Pulmonary artery endothelial cell (primary cell): Measurements from ENCODE around the gene MAP3K2. TPM values are rescaled to one million over a fixed set of nuclear protein-coding genes. Genes with fewer than 3 reads are reported as not detected.

ENCODE experiments used
- DNase-seq: peaks from one replicate; pipeline ENCODE4 v3.0.0-alpha.2; 2011; ENCODE audit warnings: low read depth, low spot score
- total RNA-seq: library from RNA; depleted of rRNA; stranded (reverse); fragments of >200 nt; gene quantifications from 2 replicates; pipeline ENCODE4 v1.2.3, GENCODE V29; 2014

Gene MAP3K2
- total RNA-seq, 1 donor from 2014 or later, result 16.9 TPM

- peak; percentile 27 for DNase-seq
Measured at GRCh38 chr2:127293748-127294562, 93.8 kb downstream of the MAP3K2 start, which contains the start of gene ERCC3. TSS of gene ERCC3 (minus strand) at chr2:127294144. CDS start at chr2:127294081, 63 bp downstream.

GRCh38 chr2:127293386-127293747 lies 94.4 kb downstream of the MAP3K2 start:
- no peak for DNase-seq

- DNase-seq, result no peak
Measured at GRCh38 chr2:127288274-127288673, 99.5 kb downstream of the MAP3K2 start.

- DNase-seq, result no peak
Measured at GRCh38 chr2:127283275-127283674, 104.5 kb downstream of the MAP3K2 start.

GRCh38 chr2:127280693-127281092 lies 107.1 kb downstream of the MAP3K2 start:
- DNase-seq, result no peak

- DNase-seq, result no peak
Measured at GRCh38 chr2:127279781-127280180, 108.0 kb downstream of the MAP3K2 start.

- DNase-seq, result no peak
Measured at GRCh38 chr2:127278959-127279358, 108.8 kb downstream of the MAP3K2 start.

- DNase-seq, result no peak
Measured at GRCh38 chr2:127277028-127277427, 110.7 kb downstream of the MAP3K2 start.

DNA sequence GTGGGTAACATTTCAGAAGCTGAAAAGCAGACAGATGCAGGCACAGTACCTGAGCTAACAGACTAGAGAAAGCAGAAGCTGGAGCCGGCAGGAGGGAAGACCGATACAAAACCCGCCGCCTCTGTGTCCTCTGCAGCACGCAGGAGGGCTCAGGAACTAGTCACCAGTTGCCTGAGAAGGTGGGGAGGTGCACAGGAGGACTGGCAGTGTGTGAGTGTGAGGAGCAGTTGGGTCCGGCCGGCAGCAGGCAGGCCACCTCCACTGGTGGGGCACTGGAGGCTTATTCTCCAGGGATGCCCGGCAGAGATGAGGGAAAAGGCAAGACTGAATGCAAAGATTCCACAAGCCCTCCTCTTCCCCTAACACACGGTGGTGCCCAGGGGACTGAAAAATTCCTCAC lies 112.0 kb downstream of the MAP3K2 start:
- no peak for DNase-seq

- DNase-seq, result no peak
Measured at GRCh38 chr2:127275356-127275755, 112.4 kb downstream of the MAP3K2 start.

GRCh38 chr2:127270663-127271062 lies 117.1 kb downstream of the MAP3K2 start:
- DNase-seq, result no peak

GRCh38 chr2:127261804-127262406 lies 125.9 kb downstream of the MAP3K2 start:
- no peak for DNase-seq

DNA sequence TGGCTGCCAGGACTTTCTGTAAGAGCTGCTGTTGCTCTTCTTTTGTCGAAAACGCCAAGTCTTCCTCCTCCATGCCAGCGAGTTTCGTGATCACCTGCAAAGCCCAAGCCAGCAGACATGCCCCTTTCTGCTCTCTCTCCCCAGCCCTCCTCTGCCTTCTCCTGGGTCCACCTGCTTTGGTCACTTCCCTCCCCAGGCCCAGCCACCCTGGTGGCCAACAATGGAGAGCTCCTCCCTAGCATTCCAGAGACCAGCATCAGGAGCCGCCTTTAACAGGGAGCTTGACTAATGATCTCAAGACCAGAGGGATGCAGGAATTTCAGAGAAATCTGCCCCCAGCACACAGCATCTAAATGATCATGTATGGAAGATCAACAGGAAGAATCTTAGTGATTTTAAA lies 128.4 kb downstream of the MAP3K2 start:
- no peak for DNase-seq

DNA sequence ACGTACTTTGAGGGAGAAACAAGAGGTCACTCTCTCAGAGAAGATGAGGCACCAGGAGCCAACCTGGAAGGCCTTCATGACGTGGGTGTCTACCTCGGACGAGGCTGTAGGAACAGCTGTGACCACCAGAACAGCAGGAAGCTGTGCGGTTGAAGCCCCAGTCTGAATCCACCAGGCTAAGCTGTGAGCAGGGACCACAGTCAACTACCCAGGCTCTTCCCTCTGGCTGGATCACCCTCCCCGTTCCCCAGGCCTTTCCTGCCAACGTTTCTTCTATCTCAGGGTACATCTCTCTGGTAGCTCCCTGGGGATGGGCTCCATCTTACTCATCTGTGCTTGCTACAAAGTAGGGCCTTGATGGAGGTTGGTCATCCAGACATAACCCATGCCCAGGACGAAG lies 130.9 kb downstream of the MAP3K2 start:
- DNase-seq, result no peak

DNA sequence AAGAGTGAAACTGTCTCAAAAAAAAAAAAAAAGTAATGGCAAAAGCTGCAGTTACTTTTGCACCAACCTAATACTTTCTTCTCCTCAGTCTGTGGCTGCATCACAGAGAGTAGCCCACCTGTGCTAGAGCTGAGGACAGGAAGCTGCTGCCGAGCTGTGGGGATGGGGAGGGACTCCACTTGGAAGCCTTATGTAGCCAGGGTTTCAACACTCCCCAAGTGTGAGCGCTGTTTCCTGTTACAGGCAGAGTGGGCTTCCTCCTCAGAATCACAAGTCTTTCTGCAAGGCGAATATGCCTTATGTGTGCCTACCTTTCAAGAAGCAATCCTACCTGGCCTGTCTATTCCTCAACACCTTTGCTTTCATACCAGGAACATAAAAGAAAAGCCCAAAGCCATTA lies 131.4 kb downstream of the MAP3K2 start:
- no peak for DNase-seq

DNA sequence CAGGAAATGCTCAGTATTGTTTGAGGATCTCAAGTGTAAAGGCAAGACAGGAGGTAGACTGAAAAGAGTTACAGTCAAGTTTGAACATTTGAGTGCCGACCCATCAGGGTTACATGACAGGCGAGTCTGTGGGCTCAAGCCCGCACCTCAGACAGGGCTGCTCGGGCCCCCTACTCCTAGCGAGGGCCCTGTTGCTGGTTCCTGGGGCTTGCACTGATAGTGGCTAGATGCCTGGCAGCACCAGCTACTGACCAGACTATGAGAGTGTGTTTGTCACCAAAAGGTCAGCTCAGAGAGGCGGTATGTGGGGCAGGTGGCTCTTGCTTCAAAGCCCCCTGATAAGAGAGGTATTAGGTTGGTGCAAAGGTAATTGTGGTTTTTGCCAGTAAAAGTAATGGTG lies 132.1 kb downstream of the MAP3K2 start:
- no peak for DNase-seq

- no peak for DNase-seq
Measured at GRCh38 chr2:127255146-127255545, 132.6 kb downstream of the MAP3K2 start.

GRCh38 chr2:127254386-127254981 lies 133.3 kb downstream of the MAP3K2 start:
- no peak for DNase-seq
